Caco-2 (cell line): ENCODE data around the gene RMI2. TPM values are rescaled to one million over a fixed set of nuclear protein-coding genes. Genes with fewer than 3 reads are reported as not detected.

Experiments
- BruUV-seq: library from RNA; stranded (reverse); fragments of 400-500 nt; replicated peaks from 2 replicates; lab custom pipeline; 2021; lab: Mats Ljungman, UMichigan
- CTCF ChIA-PET: fragments of 300-600 bp; sonication (Branson Sonifier 250); formaldehyde crosslinking; loops from one replicate; lab custom pipeline; 2022; ENCODE audit warnings: antibody characterized with exemption; lab: Charles Lee
- POLR2A ChIA-PET: fragments of 300-600 bp; sonication (Branson Sonifier 250); formaldehyde crosslinking; loops from one replicate; lab custom pipeline; 2022; ENCODE audit warnings: antibody characterized with exemption; lab: Charles Lee
- DNase-seq, 2 experiments: peaks; one replicate each; pipeline versions ENCODE4 v3.0.0 to v3.0.0-alpha.2; 2020 to 2022
- H3K27me3 ChIP-seq: replicated peaks from 2 replicates; pipeline ENCODE4 v1.6.0; 2011; ENCODE audit warnings: low read length; ENCODE audit not compliant: control insufficient read depth, insufficient read depth
- H3K36me3 ChIP-seq: 2 replicates; pipeline ENCODE4 v1.5.1; 2011; ENCODE audit warnings: low read length; ENCODE audit not compliant: control insufficient read depth, insufficient read depth
- H3K4me1 ChIP-seq: fragments of 250-450 bp; sonication (Bioruptor Pico); 2 replicates; pipeline ENCODE4 v1.5.1; 2020; ENCODE audit warnings: mild to moderate bottlenecking
- H3K4me3 ChIP-seq: 2 replicates; pipeline ENCODE4 v1.5.1; 2011; ENCODE audit warnings: low read depth, mild to moderate bottlenecking, control low read depth, low read length
- H3K9me3 ChIP-seq: fragments of 250-450 bp; sonication (Bioruptor Pico); 2 replicates; pipeline ENCODE4 v1.5.1; 2020; ENCODE audit warnings: mild to moderate bottlenecking, moderate library complexity
- H3K27ac Mint-ChIP-seq: one replicate; pipeline ENCODE4 v1.8.0; 2022; ENCODE audit warnings: mixed read lengths; ENCODE audit not compliant: unreplicated experiment
- H3K27me3 Mint-ChIP-seq: one replicate; pipeline ENCODE4 v1.8.0; 2022; ENCODE audit warnings: mixed read lengths; ENCODE audit not compliant: insufficient read depth, unreplicated experiment
- H3K36me3 Mint-ChIP-seq: one replicate; pipeline ENCODE4 v1.8.0; 2022; ENCODE audit warnings: mild to moderate bottlenecking, mixed read lengths; ENCODE audit not compliant: insufficient read depth, unreplicated experiment
- H3K4me1 Mint-ChIP-seq: one replicate; pipeline ENCODE4 v1.8.0; 2022; ENCODE audit warnings: low read depth, mixed read lengths; ENCODE audit not compliant: unreplicated experiment
- H3K4me3 Mint-ChIP-seq: one replicate; pipeline ENCODE4 v1.8.0; 2022; ENCODE audit warnings: mild to moderate bottlenecking, moderate library complexity, mixed read lengths; ENCODE audit not compliant: unreplicated experiment
- H3K9me3 Mint-ChIP-seq: one replicate; pipeline ENCODE4 v1.8.0; 2022; ENCODE audit warnings: mixed read lengths; ENCODE audit not compliant: unreplicated experiment
- CTCF ChIP-seq, 2 experiments: fragments of 200-600 bp in 1 of 2; IDR thresholded peaks; 1 replicate in 1 of 2; 2 replicates in 1 of 2; pipeline versions ENCODE4 v1.5.1 to v1.8.0; 2011 to 2022; ENCODE audit warnings: antibody characterized with exemption in 1 of 2, control low read depth in 1 of 2, inconsistent platforms in 1 of 2, low read depth in 1 of 2, low read length in 1 of 2, mild to moderate bottlenecking in 1 of 2, moderate library complexity in 1 of 2; ENCODE audit not compliant: insufficient read depth in 1 of 2, severe bottlenecking in 1 of 2, unreplicated experiment in 1 of 2
- intact Hi-C: fragments of 100-400 bp; cut with micrococcal nuclease; formaldehyde crosslinking; loops from one replicate; pipeline ENCODE4 v1.10.0; 2022; ENCODE audit not compliant: unreplicated experiment
- total RNA-seq: library from RNA; stranded (reverse); gene quantifications from 2 replicates; pipeline ENCODE4 v1.2.3, GENCODE V29; 2022

Gene RMI2
- total RNA-seq, 1 experiment from 2014 or later = 52.7 TPM

GRCh38 chr16:11340710-11341109, 4.5 kb upstream of the RMI2 start:
- H3K27ac Mint-ChIP-seq = no peak overlapping the region
- no peaks in the 10 kb centered on the region for H3K27me3 Mint-ChIP-seq
- H3K36me3 ChIP-seq = no peaks in the 10 kb centered on the region; the same call in 1 of the 2 replicates
- POLR2A ChIA-PET = interaction anchor here (0.5 to 0.6 kb wide), 2 partner anchors 18 to 80 kb away, joined by 3 to 4 read pairs; no protein-coding TSS in a partner anchor
- TF ChIP-seq CTCF (IDR thresholded peaks at IDR 0.05; ENCODE audit: insufficient read depth in 1 of 2, low read depth in 1 of 2, low read length in 1 of 2, severe bottlenecking in 1 of 2, unreplicated experiment in 1 of 2) = no peak
- H3K4me1 ChIP-seq = no peaks in the 10 kb centered on the region
- H3K36me3 Mint-ChIP-seq = peaks cover 12% of the 10 kb centered on the region
- CTCF ChIA-PET = no interaction called here
- no peaks in the 10 kb centered on the region for H3K27me3 ChIP-seq
- no TSS peak for BruUV-seq
- H3K4me1 Mint-ChIP-seq = peaks cover 5% of the 10 kb centered on the region
- intact Hi-C loops = no loop called here
- no peak for DNase-seq
- no peak overlapping the region for H3K4me3 Mint-ChIP-seq
- H3K4me3 ChIP-seq = no peak overlapping the region
- H3K9me3 ChIP-seq = no peaks in the 10 kb centered on the region
- H3K9me3 Mint-ChIP-seq = no peaks in the 10 kb centered on the region

- H3K4me1 ChIP-seq = no peaks in the 10 kb centered on the region
- TF ChIP-seq CTCF (IDR thresholded peaks at IDR 0.05; ENCODE audit: insufficient read depth in 1 of 2, low read depth in 1 of 2, low read length in 1 of 2, severe bottlenecking in 1 of 2, unreplicated experiment in 1 of 2) = no peak
- no peaks in the 10 kb centered on the region for H3K9me3 ChIP-seq
- Mint-ChIP-seq H3K27ac (no peak overlapping the region), H3K4me1 (peaks cover 5% of the 10 kb centered on the region), H3K9me3 (no peaks in the 10 kb centered on the region), H3K36me3 (peaks cover 12% of the 10 kb centered on the region), H3K4me3 (no peak overlapping the region), H3K27me3 (no peaks in the 10 kb centered on the region)
- no peaks in the 10 kb centered on the region for H3K27me3 ChIP-seq
- BruUV-seq = no TSS peak
- no peak overlapping the region for H3K4me3 ChIP-seq
- CTCF ChIA-PET = no interaction called here
- POLR2A ChIA-PET = no interaction called here
- intact Hi-C loops = no loop called here
- no peaks in the 10 kb centered on the region; the same call in 1 of the 2 replicates for H3K36me3 ChIP-seq
- no peak for DNase-seq
These were observed 3.9 kb upstream of the RMI2 start for GRCh38 chr16:11341371-11341770.

- TF ChIP-seq CTCF (IDR thresholded peaks at IDR 0.05; ENCODE audit: insufficient read depth in 1 of 2, low read depth in 1 of 2, low read length in 1 of 2, severe bottlenecking in 1 of 2, unreplicated experiment in 1 of 2) = no peak
- Mint-ChIP-seq H3K4me3 (no peak overlapping the region), H3K9me3 (no peaks in the 10 kb centered on the region), H3K27me3 (no peaks in the 10 kb centered on the region), H3K4me1 (peaks cover 5% of the 10 kb centered on the region), H3K27ac (no peak overlapping the region), H3K36me3 (peaks cover 12% of the 10 kb centered on the region)
- H3K9me3 ChIP-seq = no peaks in the 10 kb centered on the region
- 0 out of 2 replicates have a peak, but pooled peaks cover 3% of the 10 kb centered on the region for H3K4me1 ChIP-seq
- H3K27me3 ChIP-seq = no peaks in the 10 kb centered on the region
- intact Hi-C loops = no loop called here
- no peak for DNase-seq
- ChIA-PET CTCF (no interaction called here), POLR2A (no interaction called here)
- no TSS peak for BruUV-seq
- H3K36me3 ChIP-seq = no peaks in the 10 kb centered on the region; the same call in 1 of the 2 replicates
- H3K4me3 ChIP-seq = no peak overlapping the region
These were observed 3.0 kb upstream of the RMI2 start for GRCh38 chr16:11342021-11342855.
